22Rv1 (cell line): Measurements from ENCODE around the gene POSTN.

Experiments used
- CTCF ChIP-seq: fragments of 450-650 bp; IDR thresholded peaks from 2 replicates; pipeline ENCODE4 v1.5.1; 2017; ENCODE audit warnings: mild to moderate bottlenecking
- ZFX ChIP-seq: fragments of 450-650 bp; IDR thresholded peaks from 2 replicates; pipeline ENCODE4 v1.6.1; 2017; ENCODE audit warnings: antibody characterized with exemption, borderline replicate concordance

- TF ChIP-seq CTCF, result no peak
- no peak for TF ChIP-seq ZFX
Observed at GRCh38 chr13:37539170-37539569, 59.4 kb downstream of the POSTN start.
